IMR-90 (cell line): Measurements from ENCODE around the gene POU2AF1. TPM values are rescaled to one million over a fixed set of nuclear protein-coding genes. Genes with fewer than 3 reads are reported as not detected.

Experiments used
- ATAC-seq: fragments of 200-7000 bp; cut with Tn5 transposase; 2 replicates; pipeline ENCODE4 v1.9.1; 2020; ENCODE audit warnings: low read depth, mild to moderate bottlenecking, moderate library complexity
- BruUV-seq: library from RNA; stranded (reverse); fragments of 400-500 nt; replicated peaks from 2 replicates; lab custom pipeline; 2021; lab: Mats Ljungman, UMichigan
- CTCF ChIA-PET: fragments of 300-600 bp; formaldehyde crosslinking; extraction: SDS; loops from one replicate; lab custom pipeline; 2021; ENCODE audit warnings: antibody characterized with exemption; lab: Yijun Ruan, JAX
- POLR2A ChIA-PET: fragments of 300-600 bp; sonication (Branson Sonifier 250); formaldehyde crosslinking; loops from one replicate; lab custom pipeline; 2022; ENCODE audit warnings: antibody characterized with exemption; ENCODE audit not compliant: unreplicated experiment; lab: Charles Lee
- DNase-seq: peaks from one replicate; pipeline ENCODE4 v3.0.0; 2013
- H2AFZ ChIP-seq: replicated peaks from 2 replicates; pipeline ENCODE3; 2013; ENCODE audit warnings: low read length, mild to moderate bottlenecking; ENCODE audit not compliant: poor library complexity
- H2AK5ac ChIP-seq: 2 replicates; pipeline ENCODE4 v1.6.1; 2013; ENCODE audit warnings: low read depth, low read length, inconsistent platforms
- H2AK9ac ChIP-seq: replicated peaks from 2 replicates; pipeline ENCODE3; 2013; ENCODE audit warnings: mild to moderate bottlenecking, low read depth, low read length, moderate library complexity; ENCODE audit not compliant: poor library complexity
- H2BK120ac ChIP-seq: 2 replicates; pipeline ENCODE4 v1.6.1; 2013; ENCODE audit warnings: low read depth, low read length, inconsistent platforms
- H2BK15ac ChIP-seq: 3 replicates; pipeline ENCODE4 v1.6.1; 2013; ENCODE audit warnings: low read depth, low read length, inconsistent platforms
- H2BK20ac ChIP-seq: 2 replicates; pipeline ENCODE4 v1.6.1; 2013; ENCODE audit warnings: low read depth, mild to moderate bottlenecking, inconsistent platforms, low read length, moderate library complexity
- H2BK5ac ChIP-seq: 2 replicates; pipeline ENCODE4 v1.6.1; 2013; ENCODE audit warnings: mild to moderate bottlenecking, low read depth, low read length, inconsistent platforms; ENCODE audit not compliant: poor library complexity, severe bottlenecking
- H3K14ac ChIP-seq: replicated peaks from 2 replicates; pipeline ENCODE4 v1.6.1; 2013; ENCODE audit warnings: low read depth, low read length, inconsistent platforms
- H3K18ac ChIP-seq: 2 replicates; pipeline ENCODE4 v1.6.1; 2013; ENCODE audit warnings: low read depth, low read length, control low read depth
- H3K23ac ChIP-seq: 2 replicates; pipeline ENCODE4 v1.6.1; 2013; ENCODE audit warnings: low read depth, low read length, inconsistent platforms
- H3K27ac ChIP-seq: 2 replicates; pipeline ENCODE4 v1.5.1; 2013; ENCODE audit warnings: mild to moderate bottlenecking, control low read depth, low read length; ENCODE audit not compliant: insufficient read depth
- H3K27me3 ChIP-seq: 2 replicates; pipeline ENCODE4 v1.6.1; 2013; ENCODE audit warnings: low read length; ENCODE audit not compliant: control insufficient read depth, insufficient read depth
- H3K36me3 ChIP-seq: 2 replicates; pipeline ENCODE4 v1.6.1; 2013; ENCODE audit warnings: low read length, mixed read lengths; ENCODE audit not compliant: control insufficient read depth, insufficient read depth
- H3K4ac ChIP-seq: 2 replicates; pipeline ENCODE4 v1.6.1; 2013; ENCODE audit warnings: low read depth, low read length, inconsistent platforms
- H3K4me1 ChIP-seq: 2 replicates; pipeline ENCODE4 v1.6.1; 2013; ENCODE audit warnings: low read length, mixed read lengths; ENCODE audit not compliant: control insufficient read depth, insufficient read depth
- H3K4me2 ChIP-seq: 2 replicates; pipeline ENCODE4 v1.6.1; 2013; ENCODE audit warnings: low read depth, mild to moderate bottlenecking, control low read depth, low read length, moderate library complexity
- H3K4me3 ChIP-seq: 2 replicates; pipeline ENCODE4 v1.5.1; 2013; ENCODE audit warnings: low read depth, mild to moderate bottlenecking, control low read depth, low read length, moderate library complexity; ENCODE audit not compliant: insufficient read depth
- H3K56ac ChIP-seq: 2 replicates; pipeline ENCODE4 v1.6.1; 2013; ENCODE audit warnings: low read length, inconsistent platforms; ENCODE audit not compliant: insufficient read depth; ENCODE audit errors: extremely low read depth
- H3K79me1 ChIP-seq, 2 experiments: 2 replicates each; pipeline ENCODE4 v1.6.1; 2013; ENCODE audit warnings: low read length in 2 of 2, inconsistent platforms in 1 of 2, low read depth in 1 of 2
- H3K9ac ChIP-seq: 2 replicates; pipeline ENCODE4 v1.6.1; 2013; ENCODE audit warnings: low read depth, low read length, control low read depth
- H3K9me1 ChIP-seq: 2 replicates; pipeline ENCODE4 v1.6.1; 2013; ENCODE audit warnings: low read length, inconsistent platforms; ENCODE audit not compliant: insufficient read depth
- H3K9me3 ChIP-seq: 2 replicates; pipeline ENCODE4 v1.6.1; 2013; ENCODE audit warnings: low read length; ENCODE audit not compliant: control insufficient read depth, insufficient read depth
- H4K20me1 ChIP-seq: 2 replicates; pipeline ENCODE4 v1.6.1; 2013; ENCODE audit warnings: low read length, inconsistent platforms; ENCODE audit not compliant: insufficient read depth
- H4K5ac ChIP-seq: 2 replicates; pipeline ENCODE4 v1.6.1; 2013; ENCODE audit warnings: mild to moderate bottlenecking, low read depth, low read length, control low read depth
- H4K8ac ChIP-seq, 2 experiments: 2 replicates each; pipeline ENCODE4 v1.6.1; 2013; ENCODE audit warnings: low read depth in 2 of 2, low read length in 2 of 2, control low read depth in 1 of 2, inconsistent platforms in 1 of 2
- H4K91ac ChIP-seq: 2 replicates; pipeline ENCODE4 v1.6.1; 2013; ENCODE audit warnings: low read depth, low read length, inconsistent platforms; ENCODE audit not compliant: insufficient read depth
- BHLHE40 ChIP-seq: fragments of 150-350 bp; IDR thresholded peaks from 2 replicates; pipeline ENCODE4 v1.6.1; 2016; ENCODE audit warnings: mild to moderate bottlenecking, low read depth, low read length
- CEBPB ChIP-seq: IDR thresholded peaks from 2 replicates; pipeline ENCODE4 v1.6.1; 2012; ENCODE audit warnings: low read depth, low read length, improper control_type of control experiment
- CHD1 ChIP-seq: IDR thresholded peaks from 2 replicates; pipeline ENCODE4 v1.6.1; 2012; ENCODE audit warnings: low read depth, low read length, improper control_type of control experiment
- CTCF ChIP-seq: conservative IDR thresholded peaks from 2 replicates; pipeline ENCODE4 v1.5.1; 2012; ENCODE audit warnings: mild to moderate bottlenecking, low read depth, low read length, improper control_type of control experiment
- FOS ChIP-seq: fragments of 150-350 bp; IDR thresholded peaks from 2 replicates; pipeline ENCODE4 v1.6.1; 2016; ENCODE audit warnings: low read depth, low read length
- MAZ ChIP-seq: IDR thresholded peaks from 2 replicates; pipeline ENCODE4 v1.6.1; 2012; ENCODE audit warnings: low read depth, mild to moderate bottlenecking, low read length, improper control_type of control experiment, moderate library complexity, borderline replicate concordance
- MXI1 ChIP-seq: IDR thresholded peaks from 2 replicates; pipeline ENCODE4 v1.6.1; 2012; ENCODE audit warnings: low read depth, mild to moderate bottlenecking, low read length, moderate library complexity, borderline replicate concordance
- NFE2L2 ChIP-seq: fragments of 150-350 bp; IDR thresholded peaks from 2 replicates; pipeline ENCODE4 v1.6.1; 2016; ENCODE audit warnings: low read depth, mild to moderate bottlenecking, low read length
- POLR2A ChIP-seq: IDR thresholded peaks from 2 replicates; pipeline ENCODE4 v1.6.1; 2012; ENCODE audit warnings: mild to moderate bottlenecking, low read depth, low read length
- RAD21 ChIP-seq: IDR thresholded peaks from 2 replicates; pipeline ENCODE4 v1.6.1; 2012; ENCODE audit warnings: low read length, improper control_type of control experiment
- RCOR1 ChIP-seq: IDR thresholded peaks from 2 replicates; pipeline ENCODE4 v1.6.1; 2012; ENCODE audit warnings: mild to moderate bottlenecking, low read length, improper control_type of control experiment; ENCODE audit not compliant: insufficient replicate concordance
- WGBS, 2 experiments: methylation state at CpG; one replicate each; pipeline versions ENCODE4 v1.1.5 to v1.1.7; 2013; ENCODE audit warnings: missing lambda C conversion rate in 2 of 2; ENCODE audit not compliant: insufficient read length in 1 of 2; ENCODE audit errors: extremely low coverage in 2 of 2; 5-methylcytosine and 5-hydroxymethylcytosine counted together
- dilution Hi-C: fragments of 300-500 bp; cut with HindIII; formaldehyde crosslinking; loops from one replicate; pipeline ENCODE4 v1.14.3; 2018; ENCODE audit warnings: low sequenced_read_pairs; ENCODE audit not compliant: unreplicated experiment
- in situ Hi-C: fragments of 300-500 bp; cut with MboI; formaldehyde crosslinking; loops from 3 replicates; pipeline ENCODE4 v1.14.3; 2019; ENCODE audit warnings: low sequenced_read_pairs, inconsistent platforms, mixed read lengths
- intact Hi-C: fragments of 100-400 bp; cut with micrococcal nuclease; formaldehyde crosslinking; loops from 2 replicates; pipeline ENCODE4 v1.10.0; 2022
- polyA plus RNA-seq, 3 experiments: library from polyadenylated mRNA; depleted of rRNA; stranded (reverse); fragments of >200 nt; gene quantifications; 2 replicates each; pipeline ENCODE4 v1.2.3, GENCODE V29; 2012; ENCODE audit warnings: low replicate concordance in 1 of 3
- total RNA-seq: library from RNA; depleted of rRNA; stranded (reverse); fragments of >200 nt; gene quantifications from 2 replicates; pipeline ENCODE4 v1.2.3, GENCODE V29; 2012
- TF ChIP-seq, protein P1 (sequence below): fragments of 150-350 bp; IDR thresholded peaks from 2 replicates; pipeline ENCODE4 v1.6.1; 2016; ENCODE audit warnings: low read depth, mild to moderate bottlenecking, low read length, moderate library complexity, borderline replicate concordance

The POU2AF1 gene
- total and polyA plus RNA-seq, 2 of the 4 experiments (the other 2 are of a cell fraction): not detected

DNA sequence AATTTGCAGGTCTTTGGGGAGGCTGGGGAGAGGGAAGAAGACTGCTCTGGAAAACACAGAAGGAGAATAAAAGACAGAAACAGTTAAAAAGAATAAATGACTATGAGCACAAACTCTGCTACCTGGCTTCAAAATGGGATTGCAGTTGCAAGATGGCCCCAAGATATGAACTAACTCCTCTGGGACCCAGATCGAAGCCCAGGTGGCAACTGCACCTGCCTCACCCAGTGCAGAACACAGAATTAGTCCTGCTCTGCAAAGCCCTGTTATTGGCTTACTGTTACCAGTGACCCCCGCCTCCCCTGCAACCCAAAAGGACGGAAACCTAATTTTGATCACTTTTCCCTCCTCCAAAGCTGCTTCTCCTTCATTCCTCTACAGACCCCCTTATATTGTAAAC, 35.9 kb upstream of the POU2AF1 start:
- Histone ChIP-seq H3K56ac (no peak overlapping the region), H2BK20ac (no peak overlapping the region), H3K9me1 (peaks cover 6% of the 10 kb centered on the region; the same call in 1 of the 2 replicates), H2AFZ (no peak overlapping the region), H3K27ac (no peak overlapping the region), H4K5ac (no peak overlapping the region), H3K18ac (no peak overlapping the region), H2BK15ac (no peak overlapping the region), H3K14ac (no peak overlapping the region), H4K8ac (no peak overlapping the region), H3K36me3 (no peaks in the 10 kb centered on the region), H2AK9ac (no peak overlapping the region), H3K4me3 (no peak overlapping the region), H3K4me2 (no peak overlapping the region), H3K9ac (no peak overlapping the region), H3K23ac (no peak overlapping the region), H3K79me1 (no peaks in the 10 kb centered on the region), H2AK5ac (no peak overlapping the region), H3K4ac (no peak overlapping the region), H4K91ac (no peak overlapping the region), H2BK5ac (no peak overlapping the region), H2BK120ac (no peak overlapping the region), H4K20me1 (peaks cover 5% of the 10 kb centered on the region), H3K27me3 (peaks cover 32% of the 10 kb centered on the region), H3K9me3 (no peaks in the 10 kb centered on the region), H3K4me1 (peaks cover 9% of the 10 kb centered on the region)
- POLR2A ChIA-PET: no interaction called here
- ATAC-seq (no peak), DNase-seq (no peak)
- CTCF ChIA-PET: interaction anchor here (0.9 kb wide), 1 partner anchor 22 kb away, joined by 3 read pairs; no protein-coding TSS in a partner anchor
- dilution Hi-C loops: no loop called here
- intact Hi-C loops: loop anchor here (5.0 kb wide), 1 partner anchor 118 kb away; the partner anchor contains the start of gene POU2AF3
- BruUV-seq: no TSS peak
- WGBS, 2 experiments: no CpG with 5 or more reads among the region's 3 CpGs
- TF ChIP-seq RCOR1 (no peak), CHD1 (no peak), CTCF (no peak), BHLHE40 (no peak), POLR2A (no peak), NFE2L2 (no peak), MAZ (no peak), RAD21 (no peak), CEBPB (no peak), MXI1 (no peak), FOS (no peak)
- TF ChIP-seq, protein P1, sequence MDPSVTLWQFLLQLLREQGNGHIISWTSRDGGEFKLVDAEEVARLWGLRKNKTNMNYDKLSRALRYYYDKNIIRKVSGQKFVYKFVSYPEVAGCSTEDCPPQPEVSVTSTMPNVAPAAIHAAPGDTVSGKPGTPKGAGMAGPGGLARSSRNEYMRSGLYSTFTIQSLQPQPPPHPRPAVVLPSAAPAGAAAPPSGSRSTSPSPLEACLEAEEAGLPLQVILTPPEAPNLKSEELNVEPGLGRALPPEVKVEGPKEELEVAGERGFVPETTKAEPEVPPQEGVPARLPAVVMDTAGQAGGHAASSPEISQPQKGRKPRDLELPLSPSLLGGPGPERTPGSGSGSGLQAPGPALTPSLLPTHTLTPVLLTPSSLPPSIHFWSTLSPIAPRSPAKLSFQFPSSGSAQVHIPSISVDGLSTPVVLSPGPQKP: no peak
- in situ Hi-C loops: no loop called here
